NCI-H1105 (cell line): ENCODE results near the gene HDAC9.

Experiments
- DNase-seq: peaks from one replicate; lab custom pipeline; 2025; lab: John Stamatoyannopoulos, UW

The HDAC9 gene

GRCh38 chr7:18494821-18495408 is 634 bp upstream of the HDAC9 start:
- no peak for DNase-seq

DNA sequence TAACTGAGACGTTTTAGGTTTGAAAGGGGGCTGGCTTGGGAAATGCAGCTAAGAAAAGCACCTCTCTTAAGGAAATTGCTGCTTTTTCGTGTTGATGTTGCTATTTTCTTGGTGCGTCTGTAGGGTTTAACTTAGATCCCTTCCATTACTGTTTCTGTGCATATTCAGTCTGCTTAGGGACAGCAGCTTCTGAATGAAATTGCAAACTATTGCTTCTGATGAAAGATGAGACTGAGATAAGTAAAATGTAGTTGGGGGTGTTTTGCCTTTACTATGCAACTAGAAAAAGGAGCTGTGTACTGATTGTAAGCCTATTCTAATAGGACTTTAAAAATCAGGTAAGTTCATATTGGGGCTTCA is 772 bp downstream of the HDAC9 start:
- DNase-seq: no peak

- DNase-seq: no peak
These were observed 1.5 kb downstream of the HDAC9 start for GRCh38 chr7:18497082-18497481.

GRCh38 chr7:18497800-18498199 is 2.3 kb downstream of the HDAC9 start:
- DNase-seq: no peak

DNA sequence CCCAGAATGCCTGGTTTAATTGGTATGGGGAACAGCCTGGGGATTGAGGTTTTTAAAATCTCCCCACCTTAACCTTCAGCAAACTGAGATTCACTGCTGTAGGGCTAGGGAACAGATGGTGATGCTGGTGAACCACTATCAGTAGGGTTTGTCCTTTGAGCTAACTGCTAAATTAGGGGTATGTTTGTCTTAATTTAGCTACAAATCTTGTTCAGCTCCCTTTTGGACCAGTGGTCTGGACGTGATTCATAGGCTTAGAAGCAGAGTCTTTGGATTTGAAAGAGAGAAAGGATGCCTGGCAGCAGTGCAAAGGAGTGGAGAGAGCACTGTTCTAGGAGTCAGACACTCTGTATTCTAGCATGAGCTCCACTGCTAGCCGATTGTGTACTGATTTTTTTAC is 2.8 kb downstream of the HDAC9 start:
- DNase-seq: no peak

GRCh38 chr7:18499407-18500177 is 4.0 kb downstream of the HDAC9 start:
- DNase-seq: no peak

GRCh38 chr7:18503126-18503866 is 7.7 kb downstream of the HDAC9 start:
- no peak for DNase-seq

DNA sequence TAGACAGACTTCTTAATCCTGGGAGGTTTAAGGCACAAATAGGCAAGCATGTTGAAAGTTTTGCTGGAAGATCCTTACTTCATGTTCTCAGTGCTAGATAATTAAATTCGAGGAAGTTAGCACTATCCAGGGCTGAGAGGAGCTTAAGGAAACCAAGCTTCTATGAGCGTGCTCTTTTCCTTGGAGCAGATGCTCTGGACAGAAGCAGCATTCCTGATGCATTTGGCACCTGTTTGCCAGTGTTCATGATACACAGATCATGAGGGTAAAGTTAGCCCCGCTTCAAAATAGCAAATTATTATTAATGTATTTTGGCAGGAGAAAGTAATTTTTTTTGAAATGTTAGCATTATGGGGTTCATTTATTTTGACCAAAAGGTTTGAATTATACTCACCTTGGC is 9.4 kb downstream of the HDAC9 start:
- no peak for DNase-seq

GRCh38 chr7:18505870-18506460 is 10.4 kb downstream of the HDAC9 start:
- no peak for DNase-seq

DNA sequence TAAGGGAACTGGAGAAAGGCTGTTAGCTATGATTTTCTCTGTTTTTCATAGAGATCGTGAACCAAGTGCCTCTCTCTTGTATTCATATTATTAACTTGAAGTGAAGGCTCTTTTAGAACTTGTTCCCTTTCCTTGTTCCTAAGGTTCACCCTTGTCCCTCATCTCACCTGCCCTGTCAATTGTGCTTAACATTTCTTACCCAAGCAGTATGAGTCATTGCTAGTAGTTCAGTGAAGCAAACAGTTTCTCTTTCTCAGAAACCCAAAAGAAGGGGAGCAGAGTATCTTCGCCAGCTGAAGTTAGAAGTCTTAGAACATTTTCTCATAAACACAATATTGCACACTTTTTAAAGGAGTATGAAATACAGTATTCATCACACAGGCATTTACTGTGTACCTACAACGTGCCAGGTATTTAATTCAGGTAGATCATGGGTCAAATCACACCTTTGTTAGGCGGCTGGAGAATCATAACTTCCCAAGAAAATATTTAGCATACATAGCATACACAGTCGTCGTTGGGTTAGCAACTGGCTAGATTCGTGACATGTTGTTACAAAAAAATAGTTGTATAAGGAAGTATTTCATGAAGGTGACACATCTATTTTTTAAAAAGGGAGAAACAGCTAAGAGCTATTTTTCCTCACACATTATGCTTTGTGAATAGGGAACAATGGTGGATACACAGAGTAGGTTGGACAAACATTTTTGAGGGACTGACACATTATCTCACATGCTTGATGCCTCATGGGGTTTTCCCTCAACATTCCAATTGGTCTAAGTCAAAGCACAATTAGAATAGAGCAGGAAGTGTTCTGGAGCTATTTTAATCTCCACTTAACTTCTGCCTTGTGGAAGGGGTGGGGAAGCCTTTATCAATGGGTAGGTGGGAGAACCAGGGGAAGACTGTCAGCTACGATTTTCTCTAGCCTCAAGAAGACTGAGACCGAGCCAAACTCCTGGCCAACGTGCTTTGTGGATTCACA is 13.2 kb downstream of the HDAC9 start:
- DNase-seq: no peak

DNA sequence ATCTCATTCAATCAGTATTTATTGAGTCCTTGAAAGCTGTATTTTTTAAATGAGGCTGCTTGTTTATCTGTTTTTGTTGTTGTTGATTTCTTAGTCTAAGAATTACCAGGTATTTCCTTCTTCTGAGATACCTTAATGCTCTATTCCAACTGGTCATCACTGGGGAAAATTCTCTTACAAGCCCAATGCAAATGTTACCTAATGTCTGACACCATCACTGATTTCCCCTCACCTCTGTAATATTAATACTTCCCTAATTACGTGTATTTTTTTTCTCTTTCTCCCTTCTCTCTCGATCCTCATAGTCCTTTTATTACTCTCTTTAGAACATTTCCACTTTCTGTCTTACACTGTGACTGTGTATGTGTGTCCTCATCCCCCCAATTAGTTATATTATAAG is 13.9 kb downstream of the HDAC9 start:
- no peak for DNase-seq

GRCh38 chr7:18511351-18512140 is 16.0 kb downstream of the HDAC9 start:
- no peak for DNase-seq

GRCh38 chr7:18513343-18513742 is 17.8 kb downstream of the HDAC9 start:
- no peak for DNase-seq

DNA sequence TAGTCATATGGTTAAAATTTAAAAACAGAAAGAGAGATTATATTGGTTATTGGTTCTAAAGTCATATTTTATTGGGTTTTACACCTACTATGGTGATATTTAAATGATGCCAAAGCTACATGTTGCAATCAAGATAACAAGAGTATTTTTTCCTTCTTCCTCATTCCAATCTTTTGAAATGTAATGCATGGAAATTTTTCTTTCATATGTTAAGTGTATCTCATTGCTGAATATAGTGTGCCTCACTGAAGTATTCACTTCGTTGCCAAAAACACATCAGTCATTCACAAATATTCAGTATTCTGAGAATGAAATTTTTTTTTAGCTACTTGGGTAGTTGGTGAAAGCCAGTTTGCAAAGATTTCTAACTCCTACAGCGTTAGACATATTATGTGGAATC is 19.5 kb downstream of the HDAC9 start:
- DNase-seq: no peak

- DNase-seq: no peak
These were observed 22.1 kb downstream of the HDAC9 start for GRCh38 chr7:18517646-18518045.

DNA sequence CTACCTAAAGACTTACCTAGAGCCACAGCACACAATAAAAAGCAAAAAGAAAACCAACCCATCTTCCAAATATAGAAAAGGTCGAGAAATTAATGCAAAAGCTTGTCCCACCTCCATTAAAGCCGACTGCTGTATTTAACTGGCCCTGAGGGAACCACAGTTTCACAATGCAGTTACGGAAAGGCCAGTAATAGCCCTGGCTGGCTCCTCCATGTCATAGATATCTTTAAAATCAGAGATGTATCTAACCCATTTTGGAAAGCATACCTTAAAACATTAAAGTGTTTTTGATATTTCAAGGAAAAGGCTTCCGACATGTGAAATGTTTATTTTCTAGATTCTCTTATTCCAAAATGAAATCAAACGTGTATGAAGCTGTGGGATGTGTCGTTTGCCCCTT is 23.0 kb downstream of the HDAC9 start:
- no peak for DNase-seq

DNA sequence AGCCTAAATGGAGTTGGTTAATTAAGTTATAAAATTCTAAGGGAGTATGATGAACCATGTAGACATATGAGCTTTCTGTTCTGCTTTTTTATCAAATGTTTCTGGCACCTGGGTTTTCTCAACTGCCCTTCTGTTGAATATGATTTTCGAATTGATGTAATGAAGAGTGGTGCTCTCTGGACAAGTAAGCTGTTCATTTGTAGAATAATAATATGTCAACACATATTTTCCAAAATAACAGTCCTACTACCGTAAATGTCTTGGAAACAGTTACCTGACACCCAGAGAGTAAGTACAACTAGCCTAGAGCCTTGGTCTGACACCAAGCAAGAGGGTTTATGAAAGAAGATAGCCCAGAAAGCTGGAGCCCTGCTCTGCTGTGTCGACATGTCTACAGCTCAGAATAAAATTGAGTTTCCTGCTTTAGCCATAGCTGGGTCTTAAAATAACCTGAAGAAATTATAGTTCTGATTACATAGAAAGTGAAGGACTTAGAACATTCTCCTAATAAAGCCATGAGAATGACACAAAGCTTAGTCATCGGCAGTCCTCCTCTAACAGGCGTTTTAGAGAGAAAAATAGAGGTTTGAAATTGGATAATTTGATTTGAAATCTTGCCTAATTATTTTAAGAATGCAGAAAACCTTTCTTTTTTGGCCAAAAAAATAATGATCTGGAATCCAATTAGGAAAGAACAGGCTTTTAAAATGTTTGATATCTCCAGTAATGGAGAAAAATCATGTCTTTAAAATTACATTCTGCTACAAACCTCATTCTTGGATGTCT is 25.1 kb downstream of the HDAC9 start:
- DNase-seq: no peak

DNA sequence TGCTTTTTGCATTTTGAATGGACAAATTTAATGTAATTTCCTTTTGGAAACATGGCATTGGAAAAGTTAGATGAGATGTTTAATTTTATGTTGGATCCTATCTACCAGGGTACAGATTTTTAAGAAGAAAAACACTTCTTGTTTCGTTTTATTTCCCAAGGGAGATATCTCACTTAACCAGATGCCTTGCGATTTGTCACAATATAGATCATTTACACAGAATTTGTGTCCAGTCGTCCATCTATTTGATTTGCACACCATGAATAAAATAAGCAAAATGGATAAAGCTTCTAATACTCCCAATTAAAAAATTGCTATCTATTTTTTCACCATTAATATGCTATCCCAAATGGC is 25.7 kb downstream of the HDAC9 start:
- no peak for DNase-seq

- no peak for DNase-seq
These were observed 26.5 kb downstream of the HDAC9 start for GRCh38 chr7:18521945-18522566.

DNA sequence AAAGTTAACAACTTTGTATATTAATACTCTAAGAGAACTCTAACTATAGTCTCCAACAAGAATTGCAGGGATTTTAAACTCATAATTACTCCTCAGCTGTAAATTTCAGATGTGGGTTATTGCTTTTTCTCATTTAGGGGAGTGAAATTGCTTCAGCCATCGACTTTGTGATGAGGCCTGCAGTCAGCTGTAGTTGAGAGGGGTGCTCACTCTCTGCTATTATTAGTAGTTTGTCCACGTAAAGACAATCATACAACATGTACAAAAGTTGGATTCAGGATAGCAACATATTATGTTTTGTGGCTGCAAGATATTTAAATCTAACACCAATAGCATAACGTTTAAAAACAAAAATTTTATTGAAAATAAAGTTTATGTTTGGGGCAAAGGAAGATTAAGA is 28.7 kb downstream of the HDAC9 start:
- DNase-seq: no peak
